ENCODE results near the gene ACAA1. TPM values are rescaled to one million over a fixed set of nuclear protein-coding genes. Genes with fewer than 3 reads are reported as not detected.

Gene ACAA1
- total and polyA plus RNA-seq, 2 of the 4 experiments (the other 2 are of a cell fraction), result 30.8 to 62.4 TPM

DNA sequence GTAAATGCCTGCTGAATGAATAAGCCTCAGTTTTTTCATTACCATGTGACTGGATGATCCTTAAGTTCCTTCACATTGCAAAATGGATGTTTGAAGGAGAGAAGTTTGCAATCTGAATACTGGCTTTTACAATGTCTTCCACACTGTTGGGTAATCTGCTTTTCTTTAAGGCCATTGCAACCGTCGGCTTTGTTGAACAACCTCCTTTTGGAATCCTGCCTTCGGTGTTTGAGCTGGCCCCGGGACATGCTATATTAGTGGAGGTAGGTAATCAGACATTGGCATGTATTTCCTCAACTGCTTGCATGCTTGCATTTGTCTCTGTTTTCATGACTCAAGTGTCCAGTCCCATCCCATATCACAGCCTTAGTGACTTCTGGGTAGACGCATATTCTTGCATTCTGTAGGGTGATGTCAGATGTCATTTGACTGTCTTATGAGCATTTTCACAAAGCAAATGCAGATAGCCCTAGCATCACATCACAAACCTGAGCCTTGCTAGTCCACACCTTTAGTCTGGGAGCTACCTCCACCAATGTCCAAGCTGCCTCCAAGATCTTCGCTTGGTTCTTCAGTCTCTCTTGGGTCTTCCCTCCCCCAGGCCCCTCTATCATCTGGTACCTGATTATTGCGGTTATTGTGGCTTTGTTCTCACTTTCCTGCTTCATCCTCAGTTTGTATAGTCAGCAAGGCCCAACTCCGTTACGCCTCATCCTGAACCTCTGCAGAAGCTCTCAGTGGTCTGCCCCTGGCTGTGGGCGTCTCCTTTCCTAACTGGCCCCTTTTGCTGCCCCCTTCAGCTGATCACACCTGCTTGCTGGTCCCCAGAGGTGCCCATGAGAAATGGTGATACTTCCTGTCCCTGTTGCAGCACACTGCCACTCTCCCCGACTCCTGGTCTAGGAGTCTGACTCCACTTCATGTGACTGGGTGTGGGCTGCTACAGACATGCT lies 48.5 kb downstream of the ACAA1 start:
- in situ Hi-C loops (cut with MboI; ENCODE audit: low sequenced_read_pairs), result no loop called here
- Histone ChIP-seq H3K9me3 (ENCODE audit: control insufficient read depth, insufficient read depth, low read length) (peaks cover 2% of the 10 kb centered on the region; the same call in 1 of the 2 replicates), H3K4me3 (ENCODE audit: insufficient read depth, low read depth, low read length) (no peak overlapping the region), H3K23ac (ENCODE audit: low read depth, low read length) (no peak overlapping the region), H4K8ac (ENCODE audit: low read depth in 2 of 2, low read length in 2 of 2) (no peak overlapping the region), H2AK5ac (ENCODE audit: low read depth, low read length) (no peak overlapping the region), H3K79me1 (ENCODE audit: low read depth in 1 of 2, low read length in 2 of 2) (no peaks in the 10 kb centered on the region), H2BK5ac (ENCODE audit: low read depth, low read length, poor library complexity, severe bottlenecking) (no peak overlapping the region), H3K36me3 (ENCODE audit: control insufficient read depth, insufficient read depth, low read length) (no peaks in the 10 kb centered on the region), H3K27ac (ENCODE audit: insufficient read depth, low read length) (no peak overlapping the region), H3K4ac (ENCODE audit: low read depth, low read length) (no peak overlapping the region), H3K14ac (replicated peaks; ENCODE audit: low read depth, low read length) (no peak overlapping the region), H4K20me1 (ENCODE audit: insufficient read depth, low read length) (no peaks in the 10 kb centered on the region), H2BK15ac (ENCODE audit: low read depth, low read length) (no peak overlapping the region), H3K56ac (ENCODE audit: extremely low read depth, insufficient read depth, low read length) (no peak overlapping the region), H3K9ac (ENCODE audit: low read depth, low read length) (no peak overlapping the region), H2AK9ac (replicated peaks; ENCODE audit: low read depth, low read length, poor library complexity) (no peak overlapping the region), H2BK120ac (ENCODE audit: low read depth, low read length) (no peak overlapping the region), H3K27me3 (ENCODE audit: control insufficient read depth, insufficient read depth, low read length) (peaks cover 13% of the 10 kb centered on the region), H4K5ac (ENCODE audit: low read depth, low read length) (no peak overlapping the region), H3K9me1 (ENCODE audit: insufficient read depth, low read length) (no peaks in the 10 kb centered on the region), H2AFZ (replicated peaks; ENCODE audit: low read length, poor library complexity) (no peak overlapping the region), H2BK20ac (ENCODE audit: low read depth, low read length) (no peak overlapping the region), H4K91ac (ENCODE audit: insufficient read depth, low read depth, low read length) (no peak overlapping the region), H3K4me1 (ENCODE audit: control insufficient read depth, insufficient read depth, low read length) (no peaks in the 10 kb centered on the region), H3K18ac (ENCODE audit: low read depth, low read length) (no peak overlapping the region), H3K4me2 (ENCODE audit: low read depth, low read length) (no peak overlapping the region)
- ATAC-seq (ENCODE audit: low read depth) (no peak), DNase-seq (no peak)
- dilution Hi-C loops (cut with HindIII; ENCODE audit: low sequenced_read_pairs, unreplicated experiment), result no loop called here
- BruUV-seq (replicated peaks), result no TSS peak
- ChIA-PET CTCF (no interaction called here), POLR2A (ENCODE audit: unreplicated experiment) (no interaction called here)
- intact Hi-C loops (cut with micrococcal nuclease), result no loop called here
- WGBS, 2 experiments (ENCODE audit: extremely low coverage in 2 of 2, insufficient read length in 1 of 2), result 67% methylated on average over 4 of the region's 11 CpGs; no CpG with 5 or more reads in 1 of the 2 experiments
- no peak for TF ChIP-seq CHD1 (IDR thresholded peaks at IDR 0.05; ENCODE audit: low read depth, low read length)
- no peak for TF ChIP-seq MAFK (IDR thresholded peaks at IDR 0.05; ENCODE audit: low read depth, low read length)
- TF ChIP-seq POLR2A (IDR thresholded peaks at IDR 0.05; ENCODE audit: low read depth, low read length), result no peak
- TF ChIP-seq MAZ (IDR thresholded peaks at IDR 0.05; ENCODE audit: borderline replicate concordance, low read depth, low read length), result no peak
- no peak for TF ChIP-seq RFX5 (IDR thresholded peaks at IDR 0.05; ENCODE audit: low read depth, low read length)
- TF ChIP-seq MXI1 (IDR thresholded peaks at IDR 0.05; ENCODE audit: borderline replicate concordance, low read depth, low read length), result no peak
- TF ChIP-seq SMC3 (IDR thresholded peaks at IDR 0.05; ENCODE audit: low read depth, low read length), result no peak
- TF ChIP-seq FOS (IDR thresholded peaks at IDR 0.05; ENCODE audit: low read depth, low read length), result no peak
- no peak for TF ChIP-seq CEBPB (IDR thresholded peaks at IDR 0.05; ENCODE audit: low read depth, low read length)
- no peak for TF ChIP-seq NFE2L2 (IDR thresholded peaks at IDR 0.05; ENCODE audit: low read depth, low read length)
- no peak for TF ChIP-seq ELK1 (IDR thresholded peaks at IDR 0.05; ENCODE audit: borderline replicate concordance, low read depth, low read length)
- no peak for TF ChIP-seq BHLHE40 (IDR thresholded peaks at IDR 0.05; ENCODE audit: low read depth, low read length)
- no peak for TF ChIP-seq CTCF (conservative IDR thresholded peaks at IDR 0.05; ENCODE audit: low read depth, low read length)
- TF ChIP-seq RCOR1 (IDR thresholded peaks at IDR 0.05; ENCODE audit: insufficient replicate concordance, low read length), result no peak
- TF ChIP-seq USF2 (IDR thresholded peaks at IDR 0.05; ENCODE audit: low read depth, low read length), result no peak
